GM21390 (cell line): ENCODE data around the gene FAN1.
A peak's percentile ranks its signal among the peaks of the same experiment; 100 is the strongest.

Experiments
- ATAC-seq: cut with Tn5 transposase; IDR thresholded peaks from one replicate; pipeline ENCODE4 v1.9.1; 2021; ENCODE audit not compliant: unreplicated experiment

Gene FAN1

DNA sequence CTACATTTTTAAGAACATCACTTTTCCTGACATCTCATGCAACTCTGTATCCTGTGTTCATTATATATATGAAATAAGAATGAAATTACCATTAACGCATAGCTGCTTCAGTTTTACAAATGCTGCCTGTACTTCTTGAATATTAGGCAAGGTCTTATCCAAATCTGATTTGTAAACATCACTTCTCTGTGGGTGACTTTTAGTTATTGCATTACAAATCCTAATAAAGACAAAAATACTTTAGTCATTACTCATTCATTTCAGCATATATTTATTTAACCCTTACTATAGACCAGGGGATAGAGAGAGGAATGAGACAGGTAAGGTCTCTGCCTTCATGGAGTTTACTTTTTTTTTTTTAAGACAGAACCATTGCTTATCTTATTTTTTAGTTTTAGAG is 51.0 kb downstream of the FAN1 start:
- no peak for ATAC-seq

DNA sequence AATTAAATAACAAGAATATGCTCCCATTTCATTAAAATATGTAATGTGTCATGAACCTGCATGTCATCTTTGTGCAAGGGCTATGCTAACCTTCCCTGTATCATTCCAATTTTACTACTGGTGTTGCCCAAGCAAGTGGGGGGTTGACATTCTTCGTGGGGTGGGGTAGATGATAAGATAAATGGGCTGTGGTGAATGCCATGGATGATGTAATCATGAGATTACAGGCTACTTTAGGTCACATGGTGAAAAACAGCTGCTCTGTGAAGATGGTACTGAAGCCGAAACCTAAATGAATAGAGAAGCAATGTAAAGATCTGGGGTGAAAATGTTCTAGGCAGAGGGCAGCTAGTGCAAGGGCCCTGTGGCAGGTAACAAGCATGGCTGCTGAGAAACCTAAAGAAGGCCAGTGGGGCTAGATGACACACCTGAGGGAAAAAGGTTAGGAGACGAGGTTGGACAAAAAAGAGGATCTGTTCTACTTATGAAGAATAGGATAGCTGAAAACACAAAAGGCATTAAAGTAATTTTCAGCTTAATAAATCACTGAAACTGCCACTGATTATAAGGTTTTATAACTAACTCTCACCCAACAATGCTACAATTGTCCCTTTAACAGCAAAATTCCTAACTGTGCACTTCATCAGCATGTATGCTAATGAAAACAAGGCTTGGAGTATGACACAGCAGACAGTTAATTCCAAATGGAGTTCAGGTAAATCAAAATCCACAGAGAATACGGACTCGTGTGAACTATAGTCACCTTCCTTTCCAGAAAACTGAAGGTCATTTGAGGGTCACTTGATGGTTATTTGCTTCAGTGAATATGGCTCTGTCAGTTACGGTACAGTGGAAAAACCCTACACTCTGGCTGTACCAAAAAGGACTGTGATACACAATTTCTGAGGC is 52.8 kb downstream of the FAN1 start:
- no peak for ATAC-seq

DNA sequence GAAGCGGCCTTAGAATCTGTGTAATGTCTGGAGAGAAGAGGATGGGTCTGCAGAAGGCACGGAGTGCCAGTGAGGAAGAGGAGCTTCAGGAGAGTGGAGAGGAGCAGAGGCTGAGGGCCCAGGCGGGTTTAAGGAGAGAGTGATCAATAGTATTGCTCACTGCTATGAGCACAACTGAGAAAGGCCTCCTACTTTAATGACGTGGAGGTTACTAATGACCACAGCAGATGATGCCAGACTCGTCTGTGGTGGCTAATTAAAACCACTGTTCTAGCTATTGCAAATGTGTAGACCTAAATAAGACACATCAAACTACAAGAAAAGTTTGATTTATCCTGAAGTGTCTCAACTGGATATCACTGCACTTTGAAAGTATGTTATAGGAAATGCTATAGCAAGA is 54.5 kb downstream of the FAN1 start:
- no peak for ATAC-seq

DNA sequence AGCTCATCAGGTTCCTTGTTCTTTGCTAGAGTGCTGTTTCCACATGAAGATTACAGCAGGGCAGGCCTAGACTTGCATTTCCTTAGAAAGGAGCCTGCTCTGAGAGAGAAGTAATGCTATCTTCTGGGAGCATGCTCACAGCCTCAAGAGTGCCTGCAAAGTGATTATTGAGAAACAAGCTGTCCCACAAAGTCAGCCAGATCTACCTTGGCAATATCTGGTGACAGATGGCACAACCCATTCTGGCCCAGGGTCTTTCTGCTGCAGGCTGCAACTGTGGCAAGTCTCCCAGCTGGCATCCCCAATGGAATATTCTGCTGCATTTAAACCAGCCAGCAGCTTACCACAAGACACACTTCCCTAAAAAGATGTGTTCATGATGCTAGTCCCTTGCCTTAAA is 58.4 kb downstream of the FAN1 start:
- ATAC-seq, result no peak

DNA sequence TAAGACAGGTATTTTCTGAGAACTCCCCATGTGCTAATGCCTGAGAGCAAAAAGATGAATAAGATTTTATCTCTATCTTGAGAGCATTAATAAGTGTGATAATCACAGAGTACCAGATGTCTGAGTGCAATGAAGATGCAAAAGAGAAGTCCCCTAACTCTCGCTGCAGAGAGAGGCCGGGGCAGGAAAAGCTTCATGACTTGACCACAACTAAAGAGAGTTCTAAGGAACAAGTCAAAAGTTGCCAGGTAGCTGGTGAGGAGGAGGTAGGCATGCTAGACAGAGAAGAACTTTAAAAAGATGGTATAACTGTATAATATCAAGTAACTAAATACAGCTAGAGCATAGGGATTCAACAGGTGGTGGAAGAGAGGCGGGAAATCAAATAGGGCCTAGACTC is 58.9 kb downstream of the FAN1 start:
- no peak for ATAC-seq

DNA sequence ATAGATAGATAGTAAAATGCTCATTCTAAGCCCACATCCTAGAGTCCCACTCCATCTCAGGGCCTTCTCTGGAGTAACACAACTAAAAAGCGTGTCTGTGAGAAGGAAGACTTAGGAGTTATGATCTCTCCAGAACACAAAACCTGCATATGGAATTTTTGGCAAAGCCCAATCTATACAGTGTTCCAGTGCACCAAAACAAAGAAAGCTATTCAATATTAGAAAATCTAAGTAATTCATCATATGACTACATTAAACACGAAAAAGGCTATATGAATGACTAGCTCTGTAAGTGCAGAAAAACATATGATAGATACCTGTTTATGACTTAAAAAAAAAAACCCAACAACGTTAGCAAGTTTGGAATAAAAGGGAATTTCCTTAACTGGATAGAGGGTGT is 60.0 kb downstream of the FAN1 start:
- no peak for ATAC-seq

DNA sequence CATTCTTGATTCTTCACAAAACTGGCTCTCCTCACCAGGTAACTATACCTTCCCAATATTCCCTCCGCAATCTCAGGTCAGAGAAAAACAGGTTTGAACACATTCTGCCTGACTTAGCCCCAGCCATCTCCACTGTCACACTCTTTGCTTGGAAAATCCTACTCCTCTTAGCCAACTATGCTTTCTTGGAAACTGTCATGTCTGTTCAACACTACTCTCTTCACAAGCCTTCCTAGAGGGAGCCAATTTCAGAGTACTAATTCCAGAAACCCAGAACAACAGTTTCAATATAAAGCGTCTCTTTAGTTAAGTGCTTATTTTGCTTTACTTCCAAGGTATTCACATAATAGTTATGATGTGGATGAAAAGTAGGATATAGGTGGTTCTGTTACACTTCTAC is 66.0 kb downstream of the FAN1 start:
- ATAC-seq, result no peak

DNA sequence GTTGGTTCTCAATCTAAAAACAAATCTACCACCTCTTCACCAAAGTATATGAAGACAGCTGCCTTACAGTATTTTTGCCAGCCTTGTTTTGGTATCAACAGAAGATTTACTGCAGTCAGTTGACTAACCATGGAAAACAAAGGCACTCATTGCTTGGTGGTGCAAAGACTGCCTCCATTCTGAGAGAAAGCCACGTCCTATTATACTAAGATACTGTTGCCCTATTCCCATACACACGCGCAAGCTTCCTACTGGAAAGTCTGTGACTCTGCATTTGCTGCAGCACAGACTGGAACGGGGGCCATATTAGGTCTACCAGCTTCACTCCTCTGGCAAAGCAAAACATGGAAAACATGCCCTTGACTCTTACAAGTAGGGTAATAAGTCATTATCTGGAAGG is 69.7 kb downstream of the FAN1 start:
- no peak for ATAC-seq

DNA sequence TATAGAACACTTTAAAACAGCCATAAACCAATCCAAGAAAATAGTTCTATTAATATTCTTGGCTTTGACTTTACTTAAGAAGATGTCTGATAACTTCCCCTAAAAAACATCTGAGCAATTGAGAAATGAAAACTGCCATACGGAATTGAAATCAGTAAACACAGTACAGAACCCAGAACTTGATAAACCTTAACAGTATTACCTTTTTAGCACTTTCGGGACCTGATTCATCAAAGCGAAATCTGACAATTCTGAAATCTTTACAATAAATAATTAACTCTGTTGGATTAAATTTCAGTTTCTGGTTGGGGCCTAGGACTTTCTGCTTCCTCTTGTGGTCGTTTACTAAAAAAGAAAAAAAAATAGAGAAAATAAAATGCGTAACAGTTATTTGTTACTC is 70.4 kb downstream of the FAN1 start:
- no peak for ATAC-seq

DNA sequence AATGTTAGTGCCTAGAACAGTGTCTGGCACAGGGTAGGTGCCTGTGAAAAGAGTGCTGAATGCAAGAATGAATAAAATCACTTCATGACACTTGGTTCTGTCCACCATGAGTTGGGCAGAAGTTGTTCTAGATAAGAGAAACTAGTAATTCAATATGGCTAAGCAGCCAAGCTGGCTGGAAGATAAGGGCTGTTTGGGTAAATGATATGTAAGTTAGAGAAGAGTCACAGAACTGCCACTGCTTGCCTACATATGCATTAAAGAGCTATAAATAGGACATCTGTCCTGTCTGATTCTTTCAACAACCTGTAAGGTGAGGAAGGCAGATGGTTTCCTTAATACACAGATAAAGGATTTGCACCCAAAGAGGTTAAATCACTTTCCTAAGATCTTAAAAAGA is 74.6 kb downstream of the FAN1 start:
- no peak for ATAC-seq

DNA sequence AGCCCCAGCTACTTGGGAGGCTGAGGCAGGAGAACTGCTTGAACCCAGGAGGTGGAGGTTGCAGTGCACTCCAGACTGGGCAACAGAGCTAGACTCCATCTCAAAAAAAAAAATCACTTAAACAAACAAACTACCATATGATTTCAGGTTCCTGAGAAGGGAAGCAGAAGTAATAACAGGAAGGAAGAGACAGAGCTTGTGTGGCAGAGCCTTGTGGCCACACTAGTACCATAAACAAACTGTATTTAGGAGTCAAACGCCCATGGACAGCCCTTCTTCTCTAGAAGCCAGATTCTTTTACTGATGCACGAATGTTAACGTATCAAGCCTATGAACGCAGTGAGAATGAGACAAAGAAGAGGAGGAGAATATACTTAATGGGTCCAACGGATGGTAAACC is 75.7 kb downstream of the FAN1 start:
- ATAC-seq, result no peak

DNA sequence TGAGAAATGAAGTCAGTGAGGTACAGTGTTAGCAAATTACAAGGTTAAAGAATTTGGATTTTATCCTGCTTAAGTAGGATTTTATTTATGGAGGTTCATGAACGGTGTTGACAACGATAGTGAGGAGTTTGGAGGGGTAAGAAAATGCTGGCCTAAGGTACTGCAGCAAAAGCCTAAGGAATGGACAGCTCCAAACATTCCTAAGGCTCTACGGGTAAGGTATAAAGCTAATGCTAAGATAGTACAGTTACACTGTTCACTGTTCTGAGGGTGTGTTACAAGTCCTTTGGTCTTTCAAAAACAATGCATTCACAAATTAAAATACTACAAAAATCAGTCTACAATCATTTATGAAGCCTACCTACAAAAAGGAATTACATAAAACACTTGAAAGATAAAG is 80.4 kb downstream of the FAN1 start:
- no peak for ATAC-seq

DNA sequence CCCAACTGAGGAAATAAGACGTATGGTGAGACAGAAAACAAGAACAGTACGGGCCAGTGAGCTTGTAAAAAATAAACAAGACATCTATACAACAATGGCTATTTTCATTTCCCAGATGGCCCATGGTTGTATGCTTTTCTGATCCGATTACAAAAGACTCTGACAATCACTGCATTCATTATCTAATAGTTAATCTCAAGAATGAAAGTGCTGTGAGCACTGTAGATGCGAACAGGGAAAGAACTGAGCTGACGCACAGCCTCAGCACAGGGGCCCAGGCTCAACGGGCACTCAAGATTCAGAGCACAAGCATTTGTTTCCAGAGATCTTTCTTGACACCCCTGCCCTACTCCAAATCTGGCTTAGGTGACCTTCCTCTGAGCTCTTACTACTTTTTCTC is 80.8 kb downstream of the FAN1 start:
- no peak for ATAC-seq

DNA sequence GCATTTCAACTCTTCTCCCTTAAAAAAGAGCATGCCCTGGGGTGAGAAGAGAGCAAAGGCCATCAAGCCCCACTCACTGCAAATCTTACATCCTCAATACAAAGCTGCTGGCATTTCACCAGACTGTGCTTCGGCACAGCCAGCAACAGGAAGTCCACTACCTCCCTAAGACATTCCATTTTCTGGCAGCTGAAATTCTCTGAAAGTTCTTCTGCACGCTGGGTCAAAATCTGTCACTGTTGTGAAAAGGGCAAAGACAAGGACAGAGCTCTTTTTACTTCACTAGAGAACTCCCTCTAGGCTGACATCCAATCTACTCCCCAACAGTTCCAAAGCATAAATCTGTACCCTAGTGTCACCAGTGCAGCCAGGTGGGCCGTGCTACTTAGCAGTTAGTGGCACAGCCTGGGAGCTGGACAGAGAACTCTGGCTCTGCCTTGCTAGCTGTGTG is 81.4 kb downstream of the FAN1 start:
- no peak for ATAC-seq

DNA sequence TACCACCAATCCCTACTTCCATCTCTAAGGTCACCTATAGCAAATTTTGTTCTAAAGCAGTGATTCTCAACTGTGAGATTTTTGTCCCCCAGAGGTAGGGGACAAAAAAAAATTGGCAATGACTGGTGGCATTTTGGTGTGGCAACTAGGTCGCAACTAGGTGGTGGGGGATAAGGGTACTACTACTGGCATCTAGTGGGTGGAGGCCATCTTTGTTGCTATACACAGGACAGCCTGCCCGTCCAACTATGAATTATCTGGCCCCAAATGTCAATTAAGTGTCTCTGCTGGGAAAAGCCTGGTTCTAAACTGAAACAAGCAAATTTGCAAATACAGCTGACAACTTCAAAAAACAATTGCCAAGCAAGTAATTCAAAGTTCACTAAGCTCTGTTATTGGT is 86.3 kb downstream of the FAN1 start:
- ATAC-seq, result no peak

DNA sequence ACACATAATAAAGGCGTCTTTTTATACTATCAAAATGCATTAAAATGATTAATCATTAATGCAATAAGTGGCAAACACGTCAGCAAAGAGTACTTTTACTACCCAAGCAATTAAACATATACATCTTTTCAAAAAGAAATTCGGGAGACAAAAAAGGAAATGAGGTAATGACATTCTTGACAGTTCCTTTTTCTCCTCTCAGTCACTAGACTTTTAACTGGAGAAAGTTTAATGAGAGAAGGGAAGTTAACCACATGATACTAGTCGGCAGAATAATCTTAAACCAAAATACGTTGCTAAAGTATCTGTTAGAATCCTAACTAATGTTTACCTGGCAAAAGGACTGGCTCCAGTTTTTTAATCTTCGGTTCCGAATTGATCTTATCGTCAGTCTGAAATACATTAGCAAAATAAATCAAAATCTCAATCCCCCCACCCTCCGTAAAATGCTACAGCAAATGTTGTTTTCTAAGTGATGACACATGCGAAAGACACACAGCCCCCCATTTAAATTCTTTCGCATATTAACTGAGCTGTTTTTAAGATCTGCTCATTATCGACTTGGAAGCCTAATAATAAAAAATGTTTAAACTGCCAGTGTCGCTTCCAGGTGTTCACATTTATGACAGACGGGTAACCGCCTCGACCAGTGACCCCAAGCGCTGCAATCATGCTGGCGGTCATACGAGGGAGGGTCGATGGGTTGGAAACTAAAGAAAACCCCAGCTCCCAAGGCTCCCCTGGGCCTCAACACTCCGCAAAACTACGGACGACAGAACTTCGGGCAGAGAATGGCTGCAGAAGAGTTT is 86.9 kb downstream of the FAN1 start:
- no peak for ATAC-seq

DNA sequence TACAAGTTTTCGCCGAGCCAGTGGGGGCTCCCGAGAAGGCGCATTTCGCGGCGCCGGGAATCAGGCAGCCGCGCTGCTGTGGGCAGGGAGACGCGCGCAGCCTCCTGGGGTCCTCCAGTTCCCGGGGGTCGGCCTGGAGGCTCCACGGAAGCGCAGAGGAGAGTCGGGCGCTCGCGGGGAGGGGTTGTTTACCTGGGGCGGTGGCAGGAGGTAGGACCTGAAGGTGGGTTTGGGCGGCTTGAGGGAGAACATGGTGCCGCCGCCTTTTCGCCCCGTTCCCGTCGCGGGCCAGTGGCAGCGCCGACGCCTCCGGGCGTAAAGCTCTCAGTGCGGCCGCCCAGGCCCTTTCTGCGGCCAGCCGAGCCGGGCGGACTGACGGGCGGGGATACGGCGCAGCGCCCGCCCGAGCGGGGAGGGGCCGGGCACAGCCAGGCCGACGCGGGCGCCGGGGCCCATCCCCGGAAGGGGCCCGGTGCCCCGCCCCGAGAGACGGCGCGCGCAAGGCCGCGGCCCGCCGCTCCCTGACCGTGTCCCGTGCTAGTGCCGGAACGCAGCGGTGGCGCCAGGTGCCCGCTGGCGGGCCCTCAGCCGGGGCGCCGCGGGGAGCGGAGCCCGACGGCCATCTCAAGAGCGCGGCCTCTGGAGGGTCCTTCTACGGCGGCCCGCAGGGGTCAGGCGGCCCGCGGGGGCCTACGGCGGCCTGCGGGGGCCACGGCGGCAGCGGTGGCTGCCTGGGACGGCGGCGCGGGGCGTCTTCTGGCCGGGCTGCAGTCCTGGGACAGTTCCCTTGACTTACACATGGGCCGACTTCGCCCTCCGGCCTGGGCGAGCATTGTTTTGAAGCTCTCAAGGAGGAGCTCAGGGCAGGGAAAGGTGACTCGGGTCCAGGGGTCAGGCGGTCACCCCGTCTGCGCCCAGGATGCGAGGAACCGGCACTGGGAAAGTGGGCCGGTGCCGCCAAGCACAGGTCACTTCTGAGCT is 87.8 kb downstream of the FAN1 start, which contains the start of gene MTMR10:
TSS of gene MTMR10 (minus strand) at position 374 of the 981 bp plus-strand sequence. CDS start at position 252, 122 bp downstream.
- peak; percentile 80 for ATAC-seq

DNA sequence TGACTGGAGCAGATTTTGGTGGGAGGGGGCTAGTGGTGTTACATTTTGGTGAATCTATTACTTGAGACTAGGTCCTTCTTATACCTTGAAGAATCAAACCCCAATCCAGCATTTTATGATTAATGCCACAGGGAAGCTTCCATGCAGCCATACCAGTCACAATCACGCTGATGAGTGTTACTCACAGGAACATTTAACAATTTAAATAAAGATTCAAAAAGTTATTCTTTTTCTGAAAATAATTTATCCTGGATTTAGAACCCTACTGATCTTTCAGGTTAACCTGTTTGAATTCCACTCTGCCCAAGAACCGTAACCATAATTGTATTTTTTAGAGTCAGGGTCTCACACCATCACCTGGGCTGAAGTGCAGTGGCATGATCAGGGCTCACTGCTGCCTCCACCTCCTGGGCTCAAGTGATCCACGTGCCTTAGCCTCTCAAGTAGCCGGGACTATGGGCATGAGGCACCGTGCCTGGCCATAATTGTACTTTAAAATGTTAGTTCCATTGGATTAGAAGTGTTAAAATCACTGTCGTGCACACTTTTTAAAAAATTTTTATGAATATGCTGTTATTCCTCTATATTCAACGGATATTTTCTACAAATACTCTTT is 88.6 kb downstream of the FAN1 start:
- no peak for ATAC-seq
